Stomach (tissue), 9 donors: ENCODE results near the gene LRIT2. TPM values are rescaled to one million over a fixed set of nuclear protein-coding genes. Genes with fewer than 3 reads are reported as not detected.

Experiments
- DNase-seq, 2 donors: peaks; one replicate each; pipeline versions ENCODE4 v3.0.0 to v3.0.0-alpha.2; 2013 to 2019
- H3K27ac ChIP-seq, 5 donors: fragments of 200-600 bp in 4 of 5; sonication (generic) in 4 of 5; one replicate each; pipeline ENCODE4 v1.5.1; 2013 to 2019; ENCODE audit warnings: mild to moderate bottlenecking in 1 of 5, moderate library complexity in 1 of 5
- H3K27me3 ChIP-seq, 3 donors: fragments of 200-600 bp; sonication (generic); one replicate each; pipeline ENCODE4 v1.5.1; 2017 to 2019; ENCODE audit warnings: mixed run types in 1 of 3
- H3K36me3 ChIP-seq, 4 donors: fragments of 200-600 bp; sonication (generic); 1 replicate in 3 of 4; 2 replicates in 1 of 4; pipeline ENCODE4 v1.5.1; 2016 to 2019
- H3K4me1 ChIP-seq, 4 donors: fragments of 200-600 bp; sonication (generic); one replicate each; pipeline ENCODE4 v1.5.1; 2016 to 2019
- H3K4me3 ChIP-seq, 4 donors: fragments of 200-600 bp; sonication (generic) in 3 of 4; one replicate each; pipeline ENCODE4 v1.5.1; 2016 to 2019; ENCODE audit warnings: mild to moderate bottlenecking in 1 of 4
- H3K9me3 ChIP-seq, 4 donors: fragments of 200-600 bp; sonication (generic); one replicate each; pipeline ENCODE4 v1.5.1; 2016 to 2019
- CTCF ChIP-seq, 7 experiments: fragments of 450-650 bp in 4 of 7; fragments of 200-600 bp in 3 of 7; sonication (generic) in 3 of 7; IDR thresholded peaks; one replicate each; pipeline ENCODE4 v1.5.1; 2016 to 2019; ENCODE audit warnings: antibody characterized with exemption in 7 of 7, control low read depth in 2 of 7, mild to moderate bottlenecking in 1 of 7
- EP300 ChIP-seq: sonication (generic); formaldehyde crosslinking; IDR thresholded peaks from one replicate; pipeline ENCODE4 v1.6.1; 2017; ENCODE audit warnings: antibody characterized with exemption
- POLR2A ChIP-seq, 4 donors: fragments of 450-650 bp; IDR thresholded peaks; one replicate each; pipeline ENCODE4 v1.6.1; 2016; ENCODE audit warnings: antibody characterized with exemption in 4 of 4, control low read depth in 2 of 4, mild to moderate bottlenecking in 1 of 4, moderate library complexity in 1 of 4
- POLR2AphosphoS5 ChIP-seq, 3 donors: sonication (generic); formaldehyde crosslinking; IDR thresholded peaks; one replicate each; pipeline ENCODE4 v1.6.1; 2016; ENCODE audit warnings: antibody characterized with exemption in 3 of 3
- WGBS, 5 donors: extraction: QIAGEN DNeasy Blood & Tissue Kit in 3 of 5; methylation state at CpG; one replicate each; pipeline versions ENCODE4 v1.1.5 to v1.1.7; 2013 to 2018; 5-methylcytosine and 5-hydroxymethylcytosine counted together
- intact Hi-C: fragments of 100-400 bp; cut with DNase I; formaldehyde crosslinking; loops from one replicate; pipeline ENCODE4 v1.15.1; 2023; ENCODE audit warnings: low total_unique reads
- polyA plus RNA-seq, 3 donors: library from polyadenylated mRNA; stranded (reverse); fragments of 200-250 nt; gene quantifications; one replicate each; pipeline ENCODE4 v1.2.3, GENCODE V29; 2013
- total RNA-seq, 5 donors: library from RNA; depleted of rRNA; stranded (reverse); fragments of >200 nt; gene quantifications; one replicate each; pipeline versions ENCODE4 v1.1.0 to v1.2.3, GENCODE V29; 2014 to 2016
- donor health status: healthy with polysubstance abuse.
- donor health status: Bipolar disorder and iron deficiency.
- donor health status: healthy.

The LRIT2 gene
- total and polyA plus RNA-seq, 8 donors = not detected

GRCh38 chr10:84244651-84245270, 19.4 kb upstream of the LRIT2 start, which contains the start of gene RGR:
TSS of gene RGR (plus strand) at chr10:84245053. CDS start at chr10:84245091, 38 bp downstream.
- 44 to 60% (median 55%) methylated on average over 9 of the region's 9 CpGs for WGBS, 5 donors

GRCh38 chr10:84243759-84244158, 18.4 kb upstream of the LRIT2 start:
- no peak for DNase-seq
- intact Hi-C loops = no loop called here
- Histone ChIP-seq H3K27ac (no peak overlapping the region), H3K4me1 (no peaks in the 10 kb centered on the region), H3K36me3 (no peaks in the 10 kb centered on the region), H3K4me3 (no peak overlapping the region), H3K9me3 (no peaks in the 10 kb centered on the region), H3K27me3 (peaks cover 0 to under 1% (median 0%) of the 10 kb centered on the region in 3 donors)
- TF ChIP-seq POLR2AphosphoS5 (IDR thresholded peaks at IDR 0.05) (no peak), POLR2A (IDR thresholded peaks at IDR 0.05) (no peak), CTCF (IDR thresholded peaks at IDR 0.05) (no peak), EP300 (no peak)
- 88 to 99% (median 92%) methylated on average over 3 of the region's 3 CpGs for WGBS, 5 donors

More at GRCh38 chr10:84244651-84245270, 19.4 kb upstream of the LRIT2 start, which contains the start of gene RGR:
- intact Hi-C loops = no loop called here
- H3K27ac ChIP-seq = peak within 1 kb of the TSS in 1 of 5 donors; percentile 46
- H3K9me3 ChIP-seq = no peaks in the 10 kb centered on the region
- H3K36me3 ChIP-seq = no peaks in the 10 kb centered on the region
- no peak within 1 kb of the TSS for H3K4me3 ChIP-seq
- TF ChIP-seq CTCF (IDR thresholded peaks at IDR 0.05) = no peak
- TF ChIP-seq POLR2AphosphoS5 (IDR thresholded peaks at IDR 0.05) = no peak
- no peak for TF ChIP-seq POLR2A (IDR thresholded peaks at IDR 0.05)
- TF ChIP-seq EP300 = no peak
- H3K27me3 ChIP-seq = no peaks in the 10 kb centered on the region
- no peaks in the 10 kb centered on the region for H3K4me1 ChIP-seq
- DNase-seq = peak in 1 of 2 donors; percentile 62

- intact Hi-C loops = no loop called here
- DNase-seq = no peak
- no peaks in the 10 kb centered on the region for H3K4me1 ChIP-seq
- H3K27ac ChIP-seq = peak within 1 kb of the TSS in 1 of 5 donors; percentile 34
- H3K36me3 ChIP-seq = no peaks in the 10 kb centered on the region
- peaks cover 0 to 19% (median 9%) of the 10 kb centered on the region in 3 donors for H3K27me3 ChIP-seq
- H3K4me3 ChIP-seq = no peak within 1 kb of the TSS
- H3K9me3 ChIP-seq = peaks cover 0 to 4% (median 0%) of the 10 kb centered on the region in 4 donors
- 76 to 82% (median 79%) methylated on average over 2 to 13 of the region's 13 CpGs for WGBS, 5 donors
- TF ChIP-seq POLR2A (IDR thresholded peaks at IDR 0.05) (no peak), CTCF (IDR thresholded peaks at IDR 0.05) (no peak), EP300 (no peak), POLR2AphosphoS5 (IDR thresholded peaks at IDR 0.05) (no peak)
Measured at GRCh38 chr10:84241185-84241790, 15.9 kb upstream of the LRIT2 start, which contains the start of gene LRIT1. TSS of gene LRIT1 (minus strand) at chr10:84241546. CDS start at chr10:84241439, 107 bp downstream.

- no peak overlapping the region for H3K27ac ChIP-seq
- H3K4me3 ChIP-seq = no peak overlapping the region
- H3K9me3 ChIP-seq = peaks cover 0 to 4% (median 0%) of the 10 kb centered on the region in 4 donors
- intact Hi-C loops = no loop called here
- DNase-seq = no peak
- H3K4me1 ChIP-seq = no peaks in the 10 kb centered on the region
- no peak for TF ChIP-seq POLR2AphosphoS5 (IDR thresholded peaks at IDR 0.05)
- no peak for TF ChIP-seq POLR2A (IDR thresholded peaks at IDR 0.05)
- no peak for TF ChIP-seq CTCF (IDR thresholded peaks at IDR 0.05)
- no peak for TF ChIP-seq EP300
- no peaks in the 10 kb centered on the region for H3K36me3 ChIP-seq
- H3K27me3 ChIP-seq = peaks cover 0 to 27% (median 9%) of the 10 kb centered on the region in 3 donors
- WGBS, 5 donors = 72 to 85% (median 77%) methylated on average over 3 of the region's 3 CpGs
Measured at GRCh38 chr10:84238909-84239308, 13.6 kb upstream of the LRIT2 start.
